ENCODE measurements around the gene DOK3. TPM values are rescaled to one million over a fixed set of nuclear protein-coding genes. Genes with fewer than 3 reads are reported as not detected.

The DOK3 gene
- total and polyA plus RNA-seq, 2 experiments from 2014 or later: 2.2 to 11.1 TPM

DNA sequence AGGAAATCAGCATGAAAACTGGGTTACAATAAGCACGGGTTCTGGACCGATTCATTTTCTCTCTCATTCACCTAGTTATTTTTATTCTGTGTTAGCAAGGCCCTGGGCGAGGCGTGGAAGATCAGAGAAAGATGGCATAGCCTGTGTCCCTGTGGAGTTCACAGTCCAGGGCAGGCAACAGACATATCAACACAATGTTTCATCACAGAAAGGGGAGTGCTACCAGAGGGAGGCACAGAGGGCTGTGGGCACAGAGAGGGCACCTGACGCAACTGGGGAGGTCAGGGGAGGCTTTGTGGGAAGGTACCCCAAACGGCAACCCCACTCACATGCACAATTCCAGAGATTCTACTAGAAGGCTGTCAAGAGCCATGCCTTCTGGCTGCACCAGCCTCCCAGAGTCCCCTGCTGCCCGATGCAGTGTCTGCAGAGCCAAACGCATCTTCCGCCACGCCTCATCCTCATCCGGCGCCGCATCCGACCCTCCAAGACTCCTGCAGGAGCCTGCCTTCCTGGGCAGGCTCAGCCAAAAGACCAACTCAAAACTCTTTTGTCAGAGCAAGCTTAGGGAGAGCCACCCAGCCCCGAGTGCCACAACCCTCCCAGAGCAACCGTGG lies 43.3 kb upstream of the DOK3 start:
- Histone ChIP-seq H3K36me3 (ENCODE audit: insufficient read depth) (peaks cover 11% of the 10 kb centered on the region; the same call in 1 of the 2 replicates), H3K27ac (ENCODE audit: low read depth) (no peak overlapping the region), H3K4me3 (peak overlapping the region; percentile 98), H3K9me2 (ENCODE audit: insufficient read depth) (no peaks in the 10 kb centered on the region), H2AFZ (no peak overlapping the region), H3F3A (replicated peaks; ENCODE audit: low read depth) (peaks cover 15% of the 10 kb centered on the region), H3K27me3 (ENCODE audit: insufficient read depth) (no peaks in the 10 kb centered on the region), H3K4me1 (ENCODE audit: insufficient read depth) (peaks cover 10% of the 10 kb centered on the region; the same call in 1 of the 2 replicates), H4K20me1 (replicated peaks; ENCODE audit: insufficient read depth) (peaks cover 44% of the 10 kb centered on the region), H3K79me2 (replicated peaks; ENCODE audit: insufficient read depth) (peaks cover 59% of the 10 kb centered on the region), H3K4me2 (peak overlapping the region; percentile 99)
- DNase-seq (ENCODE audit: low spot score) (peak; percentile 48), ATAC-seq (peak; percentile 24)
- Mint-ChIP-seq H3K27me3 (ENCODE audit: insufficient read depth, low read depth, poor library complexity) (peaks cover 12% of the 10 kb centered on the region), H3K27ac (no peak overlapping the region), H3K9me3 (no peaks in the 10 kb centered on the region), H3K4me3 (peak overlapping the region; percentile 85), H3K36me3 (ENCODE audit: low read depth) (peaks cover 22% of the 10 kb centered on the region), H3K4me1 (peaks cover 29% of the 10 kb centered on the region)
- no peak for TF ChIP-seq CREB1 (CRISPR knock-in tag; IDR thresholded peaks at IDR 0.05; ENCODE audit: low read depth)
- TF ChIP-seq, protein P1, sequence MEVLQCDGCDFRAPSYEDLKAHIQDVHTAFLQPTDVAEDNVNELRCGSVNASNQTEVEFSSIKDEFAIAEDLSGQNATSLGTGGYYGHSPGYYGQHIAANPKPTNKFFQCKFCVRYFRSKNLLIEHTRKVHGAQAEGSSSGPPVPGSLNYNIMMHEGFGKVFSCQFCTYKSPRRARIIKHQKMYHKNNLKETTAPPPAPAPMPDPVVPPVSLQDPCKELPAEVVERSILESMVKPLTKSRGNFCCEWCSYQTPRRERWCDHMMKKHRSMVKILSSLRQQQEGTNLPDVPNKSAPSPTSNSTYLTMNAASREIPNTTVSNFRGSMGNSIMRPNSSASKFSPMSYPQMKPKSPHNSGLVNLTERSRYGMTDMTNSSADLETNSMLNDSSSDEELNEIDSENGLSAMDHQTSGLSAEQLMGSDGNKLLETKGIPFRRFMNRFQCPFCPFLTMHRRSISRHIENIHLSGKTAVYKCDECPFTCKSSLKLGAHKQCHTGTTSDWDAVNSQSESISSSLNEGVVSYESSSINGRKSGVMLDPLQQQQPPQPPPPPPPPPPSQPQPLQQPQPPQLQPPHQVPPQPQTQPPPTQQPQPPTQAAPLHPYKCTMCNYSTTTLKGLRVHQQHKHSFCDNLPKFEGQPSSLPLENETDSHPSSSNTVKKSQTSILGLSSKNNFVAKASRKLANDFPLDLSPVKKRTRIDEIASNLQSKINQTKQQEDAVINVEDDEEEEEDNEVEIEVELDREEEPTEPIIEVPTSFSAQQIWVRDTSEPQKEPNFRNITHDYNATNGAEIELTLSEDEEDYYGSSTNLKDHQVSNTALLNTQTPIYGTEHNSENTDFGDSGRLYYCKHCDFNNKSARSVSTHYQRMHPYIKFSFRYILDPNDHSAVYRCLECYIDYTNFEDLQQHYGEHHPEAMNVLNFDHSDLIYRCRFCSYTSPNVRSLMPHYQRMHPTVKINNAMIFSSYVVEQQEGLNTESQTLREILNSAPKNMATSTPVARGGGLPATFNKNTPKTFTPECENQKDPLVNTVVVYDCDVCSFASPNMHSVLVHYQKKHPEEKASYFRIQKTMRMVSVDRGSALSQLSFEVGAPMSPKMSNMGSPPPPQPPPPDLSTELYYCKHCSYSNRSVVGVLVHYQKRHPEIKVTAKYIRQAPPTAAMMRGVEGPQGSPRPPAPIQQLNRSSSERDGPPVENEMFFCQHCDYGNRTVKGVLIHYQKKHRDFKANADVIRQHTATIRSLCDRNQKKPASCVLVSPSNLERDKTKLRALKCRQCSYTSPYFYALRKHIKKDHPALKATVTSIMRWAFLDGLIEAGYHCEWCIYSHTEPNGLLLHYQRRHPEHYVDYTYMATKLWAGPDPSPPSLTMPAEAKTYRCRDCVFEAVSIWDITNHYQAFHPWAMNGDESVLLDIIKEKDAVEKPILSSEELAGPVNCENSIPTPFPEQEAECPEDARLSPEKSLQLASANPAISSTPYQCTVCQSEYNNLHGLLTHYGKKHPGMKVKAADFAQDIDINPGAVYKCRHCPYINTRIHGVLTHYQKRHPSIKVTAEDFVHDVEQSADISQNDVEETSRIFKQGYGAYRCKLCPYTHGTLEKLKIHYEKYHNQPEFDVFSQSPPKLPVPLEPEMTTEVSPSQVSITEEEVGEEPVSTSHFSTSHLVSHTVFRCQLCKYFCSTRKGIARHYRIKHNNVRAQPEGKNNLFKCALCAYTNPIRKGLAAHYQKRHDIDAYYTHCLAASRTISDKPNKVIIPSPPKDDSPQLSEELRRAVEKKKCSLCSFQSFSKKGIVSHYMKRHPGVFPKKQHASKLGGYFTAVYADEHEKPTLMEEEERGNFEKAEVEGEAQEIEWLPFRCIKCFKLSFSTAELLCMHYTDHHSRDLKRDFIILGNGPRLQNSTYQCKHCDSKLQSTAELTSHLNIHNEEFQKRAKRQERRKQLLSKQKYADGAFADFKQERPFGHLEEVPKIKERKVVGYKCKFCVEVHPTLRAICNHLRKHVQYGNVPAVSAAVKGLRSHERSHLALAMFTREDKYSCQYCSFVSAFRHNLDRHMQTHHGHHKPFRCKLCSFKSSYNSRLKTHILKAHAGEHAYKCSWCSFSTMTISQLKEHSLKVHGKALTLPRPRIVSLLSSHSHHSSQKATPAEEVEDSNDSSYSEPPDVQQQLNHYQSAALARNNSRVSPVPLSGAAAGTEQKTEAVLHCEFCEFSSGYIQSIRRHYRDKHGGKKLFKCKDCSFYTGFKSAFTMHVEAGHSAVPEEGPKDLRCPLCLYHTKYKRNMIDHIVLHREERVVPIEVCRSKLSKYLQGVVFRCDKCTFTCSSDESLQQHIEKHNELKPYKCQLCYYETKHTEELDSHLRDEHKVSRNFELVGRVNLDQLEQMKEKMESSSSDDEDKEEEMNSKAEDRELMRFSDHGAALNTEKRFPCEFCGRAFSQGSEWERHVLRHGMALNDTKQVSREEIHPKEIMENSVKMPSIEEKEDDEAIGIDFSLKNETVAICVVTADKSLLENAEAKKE (CRISPR knock-in tag; IDR thresholded peaks at IDR 0.05): no peak
- TF ChIP-seq NANOG (IDR thresholded peaks at IDR 0.05; ENCODE audit: borderline replicate concordance): no peak
- TF ChIP-seq STAT1 (IDR thresholded peaks at IDR 0.05; ENCODE audit: unreplicated experiment): no peak
- no peak for TF ChIP-seq ZNF331 (CRISPR knock-in tag; IDR thresholded peaks at IDR 0.05; ENCODE audit: low read depth)

DNA sequence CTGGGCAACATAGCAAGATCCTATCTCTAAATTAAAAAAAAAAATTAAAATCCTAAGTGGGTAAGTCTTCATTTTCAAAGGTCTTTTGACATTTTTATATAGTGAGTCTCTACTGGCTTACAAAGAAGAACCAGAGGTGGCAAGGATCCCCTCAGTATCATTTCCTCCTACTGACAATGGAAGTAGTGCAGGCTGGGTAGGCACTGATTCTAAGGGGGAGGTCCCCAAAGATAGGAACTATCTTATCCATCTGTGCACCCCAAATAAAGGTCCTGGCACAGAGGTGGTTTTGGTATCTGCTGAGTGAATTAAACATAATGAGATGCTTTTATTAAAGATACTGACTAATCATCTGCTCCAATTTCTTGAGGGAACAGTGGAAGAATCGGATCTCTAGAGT lies 40.5 kb upstream of the DOK3 start:
- peaks cover 11% of the 10 kb centered on the region; the same call in 1 of the 2 replicates for H3K36me3 ChIP-seq (ENCODE audit: insufficient read depth)
- DNase-seq (ENCODE audit: low spot score) (no peak), ATAC-seq (no peak)
- Mint-ChIP-seq H3K27me3 (ENCODE audit: insufficient read depth, low read depth, poor library complexity) (peaks cover 6% of the 10 kb centered on the region), H3K36me3 (ENCODE audit: low read depth) (peaks cover 27% of the 10 kb centered on the region), H3K9me3 (no peaks in the 10 kb centered on the region), H3K4me3 (no peak overlapping the region), H3K4me1 (peaks cover 29% of the 10 kb centered on the region), H3K27ac (no peak overlapping the region)
- no peak overlapping the region for H3K4me2 ChIP-seq
- 0 out of 2 replicates have a peak, but pooled peaks cover 7% of the 10 kb centered on the region for H3F3A ChIP-seq (replicated peaks; ENCODE audit: low read depth)
- no peaks in the 10 kb centered on the region for H3K9me2 ChIP-seq (ENCODE audit: insufficient read depth)
- peaks cover 85% of the 10 kb centered on the region for H3K79me2 ChIP-seq (replicated peaks; ENCODE audit: insufficient read depth)
- no peak overlapping the region for H3K4me3 ChIP-seq
- H4K20me1 ChIP-seq (replicated peaks; ENCODE audit: insufficient read depth): peaks cover 61% of the 10 kb centered on the region
- no peak overlapping the region for H2AFZ ChIP-seq
- H3K27ac ChIP-seq (ENCODE audit: low read depth): no peak overlapping the region
- no peaks in the 10 kb centered on the region for H3K27me3 ChIP-seq (ENCODE audit: insufficient read depth)
- peaks cover 7% of the 10 kb centered on the region; the same call in 1 of the 2 replicates for H3K4me1 ChIP-seq (ENCODE audit: insufficient read depth)
- TF ChIP-seq STAT1 (IDR thresholded peaks at IDR 0.05; ENCODE audit: unreplicated experiment): no peak
- TF ChIP-seq ZNF114 (CRISPR knock-in tag; IDR thresholded peaks at IDR 0.05): no peak
- TF ChIP-seq ZNF331 (CRISPR knock-in tag; IDR thresholded peaks at IDR 0.05; ENCODE audit: low read depth): no peak
- TF ChIP-seq, protein P2, sequence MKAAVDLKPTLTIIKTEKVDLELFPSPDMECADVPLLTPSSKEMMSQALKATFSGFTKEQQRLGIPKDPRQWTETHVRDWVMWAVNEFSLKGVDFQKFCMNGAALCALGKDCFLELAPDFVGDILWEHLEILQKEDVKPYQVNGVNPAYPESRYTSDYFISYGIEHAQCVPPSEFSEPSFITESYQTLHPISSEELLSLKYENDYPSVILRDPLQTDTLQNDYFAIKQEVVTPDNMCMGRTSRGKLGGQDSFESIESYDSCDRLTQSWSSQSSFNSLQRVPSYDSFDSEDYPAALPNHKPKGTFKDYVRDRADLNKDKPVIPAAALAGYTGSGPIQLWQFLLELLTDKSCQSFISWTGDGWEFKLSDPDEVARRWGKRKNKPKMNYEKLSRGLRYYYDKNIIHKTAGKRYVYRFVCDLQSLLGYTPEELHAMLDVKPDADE (IDR thresholded peaks at IDR 0.05): no peak
- TF ChIP-seq EZH2phosphoT487 (IDR thresholded peaks at IDR 0.05; ENCODE audit: unreplicated experiment): no peak
- TF ChIP-seq CREB1 (CRISPR knock-in tag; IDR thresholded peaks at IDR 0.05; ENCODE audit: low read depth): no peak
- TF ChIP-seq NANOG (IDR thresholded peaks at IDR 0.05; ENCODE audit: borderline replicate concordance): no peak
- TF ChIP-seq POLR2AphosphoS5 (IDR thresholded peaks at IDR 0.05; ENCODE audit: low read depth): no peak
- TF ChIP-seq, protein P3, sequence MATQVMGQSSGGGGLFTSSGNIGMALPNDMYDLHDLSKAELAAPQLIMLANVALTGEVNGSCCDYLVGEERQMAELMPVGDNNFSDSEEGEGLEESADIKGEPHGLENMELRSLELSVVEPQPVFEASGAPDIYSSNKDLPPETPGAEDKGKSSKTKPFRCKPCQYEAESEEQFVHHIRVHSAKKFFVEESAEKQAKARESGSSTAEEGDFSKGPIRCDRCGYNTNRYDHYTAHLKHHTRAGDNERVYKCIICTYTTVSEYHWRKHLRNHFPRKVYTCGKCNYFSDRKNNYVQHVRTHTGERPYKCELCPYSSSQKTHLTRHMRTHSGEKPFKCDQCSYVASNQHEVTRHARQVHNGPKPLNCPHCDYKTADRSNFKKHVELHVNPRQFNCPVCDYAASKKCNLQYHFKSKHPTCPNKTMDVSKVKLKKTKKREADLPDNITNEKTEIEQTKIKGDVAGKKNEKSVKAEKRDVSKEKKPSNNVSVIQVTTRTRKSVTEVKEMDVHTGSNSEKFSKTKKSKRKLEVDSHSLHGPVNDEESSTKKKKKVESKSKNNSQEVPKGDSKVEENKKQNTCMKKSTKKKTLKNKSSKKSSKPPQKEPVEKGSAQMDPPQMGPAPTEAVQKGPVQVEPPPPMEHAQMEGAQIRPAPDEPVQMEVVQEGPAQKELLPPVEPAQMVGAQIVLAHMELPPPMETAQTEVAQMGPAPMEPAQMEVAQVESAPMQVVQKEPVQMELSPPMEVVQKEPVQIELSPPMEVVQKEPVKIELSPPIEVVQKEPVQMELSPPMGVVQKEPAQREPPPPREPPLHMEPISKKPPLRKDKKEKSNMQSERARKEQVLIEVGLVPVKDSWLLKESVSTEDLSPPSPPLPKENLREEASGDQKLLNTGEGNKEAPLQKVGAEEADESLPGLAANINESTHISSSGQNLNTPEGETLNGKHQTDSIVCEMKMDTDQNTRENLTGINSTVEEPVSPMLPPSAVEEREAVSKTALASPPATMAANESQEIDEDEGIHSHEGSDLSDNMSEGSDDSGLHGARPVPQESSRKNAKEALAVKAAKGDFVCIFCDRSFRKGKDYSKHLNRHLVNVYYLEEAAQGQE (IDR thresholded peaks at IDR 0.05; ENCODE audit: unreplicated experiment): no peak
